T-helper 22 cell (primary cell): ENCODE data around the gene ACKR3.

Experiments
- DNase-seq: peaks from one replicate; pipeline ENCODE4 v3.0.0-alpha.2; 2020; ENCODE audit warnings: low read depth

The ACKR3 gene

GRCh38 chr2:236569573-236569973, at the start of gene ACKR3:
Gene ACKR3 (plus strand): TSS chr2:236569825. CDS start chr2:236580466, 10,641 bp downstream.
- DNase-seq = peak; percentile 60

DNA sequence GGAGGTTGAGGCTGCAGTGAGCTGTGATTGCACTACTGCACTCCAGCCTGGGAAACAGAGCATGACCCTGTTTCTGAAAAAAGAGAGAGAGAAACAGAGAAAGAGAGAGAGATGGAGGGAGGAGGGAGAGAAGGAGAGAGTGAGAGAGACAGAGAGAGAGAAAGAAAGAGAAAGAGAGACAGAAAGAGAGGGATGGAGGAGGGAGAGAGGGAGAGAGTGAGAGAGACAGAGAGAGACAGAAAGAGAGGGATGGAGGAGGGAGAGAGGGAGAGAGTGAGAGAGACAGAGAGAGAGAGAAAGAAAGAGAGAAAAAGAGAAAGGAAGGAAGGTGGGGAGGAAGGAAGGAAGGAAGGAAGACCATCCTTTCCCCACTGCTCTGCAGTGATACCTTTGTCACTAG, 48.1 kb upstream of the ACKR3 start:
- DNase-seq = no peak

DNA sequence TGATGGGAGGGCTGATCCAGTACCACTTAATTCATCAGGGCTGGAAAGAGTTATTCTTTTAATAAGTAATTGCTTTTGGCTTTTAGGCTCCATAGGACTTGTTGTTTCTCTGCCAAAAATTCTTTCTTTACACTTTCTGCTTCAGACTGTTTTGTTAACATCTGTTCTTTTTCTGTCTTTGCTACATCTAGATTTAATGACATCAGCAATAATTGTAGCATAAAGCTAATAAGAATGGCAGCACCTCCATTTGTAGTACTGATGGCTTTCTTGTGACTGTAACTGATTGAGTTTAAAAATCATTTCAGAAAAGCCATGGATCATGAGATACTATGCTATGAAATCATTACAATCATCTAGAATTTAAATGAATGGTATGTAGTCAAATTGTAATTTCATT, 46.4 kb upstream of the ACKR3 start:
- no peak for DNase-seq

DNA sequence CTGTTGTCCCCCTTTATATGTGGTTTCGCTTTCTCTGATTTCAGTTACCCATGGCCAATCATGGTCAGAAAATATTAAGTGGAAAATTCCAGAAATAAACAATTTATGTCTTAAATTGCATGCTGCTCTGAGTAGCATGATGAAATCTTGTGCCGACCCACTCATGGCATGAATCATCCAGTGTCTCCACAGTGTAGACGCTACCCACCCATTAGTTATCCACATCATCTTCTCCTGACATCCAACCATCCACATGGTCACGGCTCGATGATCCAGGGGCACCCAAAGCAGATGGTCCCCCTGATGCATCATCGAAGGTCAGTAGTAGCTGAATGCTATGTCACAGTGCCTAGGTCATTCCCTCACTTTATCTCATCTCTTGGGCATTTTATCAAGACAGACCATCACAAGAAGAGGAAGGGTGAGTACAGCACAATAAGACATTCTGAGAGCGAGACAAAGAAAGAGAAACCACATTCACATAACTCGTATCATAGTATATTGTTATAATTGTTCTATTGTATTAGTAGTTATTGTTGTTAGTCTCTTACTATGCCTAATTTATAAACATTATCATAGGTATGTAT, 44.1 kb upstream of the ACKR3 start:
- no peak for DNase-seq

- no peak for DNase-seq
These were observed 43.0 kb upstream of the ACKR3 start for GRCh38 chr2:236526455-236527158.

DNA sequence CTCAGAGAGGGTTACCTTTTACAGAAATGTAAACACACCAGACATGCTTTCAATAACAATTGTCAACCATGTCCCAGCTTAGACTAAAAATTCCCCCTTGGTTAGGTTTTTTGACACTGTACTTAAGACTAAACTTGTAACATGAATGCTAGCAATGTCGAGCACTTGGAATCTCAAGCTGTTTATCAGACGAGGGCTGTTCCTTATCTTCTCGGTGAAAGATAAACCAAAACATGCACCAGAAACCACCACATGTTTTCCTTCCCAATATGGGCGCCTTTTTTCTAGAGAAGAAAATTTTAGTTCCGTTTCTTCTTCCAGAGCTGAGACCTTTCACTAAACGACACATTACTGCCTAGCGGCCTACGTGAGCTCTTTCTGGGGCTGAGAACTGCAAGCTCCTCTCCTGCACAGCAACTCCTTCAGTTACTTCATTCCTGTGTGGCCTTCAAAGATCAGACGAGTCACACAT, 42.4 kb upstream of the ACKR3 start:
- no peak for DNase-seq

DNA sequence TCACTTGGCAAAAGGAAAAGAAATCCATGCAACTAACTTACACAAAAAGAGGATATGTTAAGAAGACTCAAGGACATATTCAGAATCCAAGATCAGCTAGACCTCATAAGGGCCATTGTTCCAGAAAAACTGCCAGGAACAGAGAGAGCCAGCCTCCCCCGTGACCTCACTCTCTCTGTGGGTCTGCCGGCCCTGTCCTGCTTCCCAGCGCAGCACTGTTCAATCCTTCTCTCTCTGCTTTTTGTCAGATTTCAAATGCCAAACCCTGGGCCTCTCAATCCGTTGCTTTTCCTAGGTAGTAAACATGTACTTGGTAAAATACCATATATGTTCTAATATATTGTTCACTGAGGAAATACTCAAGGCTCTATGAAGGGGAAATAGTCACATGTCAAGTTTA, 40.0 kb upstream of the ACKR3 start:
- no peak for DNase-seq

GRCh38 chr2:236530512-236530911, 39.1 kb upstream of the ACKR3 start:
- no peak for DNase-seq

GRCh38 chr2:236531195-236531594, 38.4 kb upstream of the ACKR3 start:
- DNase-seq = no peak

DNA sequence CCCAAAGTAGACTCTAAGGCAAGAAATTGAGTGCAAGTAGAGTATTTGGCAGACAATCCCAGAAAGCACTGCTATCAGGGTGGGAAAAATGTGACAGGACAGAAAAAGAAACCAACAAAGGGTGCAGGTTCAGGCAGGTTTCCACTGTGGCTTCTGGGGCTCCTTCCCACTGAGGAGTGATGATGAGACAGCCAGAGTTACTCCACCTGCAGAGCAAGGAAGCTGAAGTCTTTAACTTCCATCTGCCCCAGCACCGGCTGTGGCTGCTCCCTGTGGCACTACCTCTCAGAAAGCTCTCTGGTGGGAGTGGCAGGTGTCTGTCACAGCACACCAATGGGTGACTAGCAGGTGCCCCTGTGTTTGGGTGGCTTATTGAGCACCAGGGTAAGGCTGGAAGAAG, 37.6 kb upstream of the ACKR3 start:
- no peak for DNase-seq

DNA sequence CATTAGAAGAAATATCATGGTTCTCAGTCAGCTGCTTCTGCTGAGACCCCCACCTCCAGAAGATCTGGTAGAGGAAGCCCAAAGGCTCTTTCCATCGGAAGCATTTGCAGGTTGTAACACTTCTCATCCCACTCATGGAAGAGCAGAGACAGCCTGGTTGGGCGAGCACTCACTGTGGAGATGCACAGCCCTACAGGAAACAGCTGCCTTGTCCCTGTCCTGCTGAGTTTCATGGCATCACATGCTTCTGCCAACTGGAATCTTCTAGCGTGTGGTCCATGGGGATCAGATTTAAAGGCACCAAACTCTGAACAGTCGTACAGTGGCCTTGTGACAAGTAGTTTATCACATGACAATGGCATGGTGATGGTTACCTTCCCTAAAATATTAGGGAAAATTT, 36.3 kb upstream of the ACKR3 start:
- DNase-seq = no peak

- no peak for DNase-seq
These were observed 34.6 kb upstream of the ACKR3 start for GRCh38 chr2:236535024-236535423.

GRCh38 chr2:236536727-236537398, 32.8 kb upstream of the ACKR3 start:
- DNase-seq = peak; percentile 21

DNA sequence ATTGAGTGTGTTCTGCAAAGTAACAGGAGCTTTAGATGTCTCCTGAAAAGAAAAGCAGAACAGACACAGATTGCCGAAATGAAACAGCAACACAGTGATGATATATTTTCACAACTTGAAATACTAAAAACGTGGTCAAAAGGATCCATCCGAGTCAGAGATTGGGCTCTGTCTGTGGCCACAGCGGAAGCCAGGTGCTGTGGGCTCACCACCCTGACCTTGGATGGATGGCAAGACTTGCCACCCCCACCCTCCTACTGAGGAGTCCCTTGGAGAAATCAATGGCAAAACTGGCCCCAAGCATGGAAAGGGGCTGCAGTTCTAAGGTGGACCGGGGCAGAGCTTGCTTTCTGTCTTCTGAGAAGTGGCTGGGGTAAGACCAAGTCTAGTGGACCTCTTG, 31.4 kb upstream of the ACKR3 start:
- no peak for DNase-seq

DNA sequence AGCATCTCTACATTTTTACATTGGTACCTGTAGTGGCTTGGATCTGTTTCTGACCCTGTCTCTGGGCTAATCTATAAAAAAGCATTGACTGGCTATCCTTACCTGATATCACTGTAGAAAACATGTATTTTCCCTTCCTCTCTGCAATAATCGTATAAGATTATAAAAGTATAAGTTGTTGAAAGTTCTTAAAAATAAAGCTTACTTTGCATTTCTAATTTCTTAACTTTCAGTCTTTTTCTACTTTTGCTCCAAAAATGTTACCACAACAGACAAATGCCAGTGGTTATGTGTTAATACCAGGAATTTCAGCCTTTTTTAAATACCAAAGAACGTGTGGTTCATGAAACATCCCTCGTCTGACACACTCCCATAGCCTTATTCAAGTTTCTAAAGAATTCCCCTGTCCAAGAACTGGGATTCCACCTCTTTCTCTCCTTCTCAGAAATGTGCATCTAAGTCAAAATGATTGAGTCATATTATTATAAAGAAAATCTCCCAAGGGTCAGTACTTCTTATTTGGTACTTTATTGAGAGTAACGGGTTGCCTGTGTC, 28.5 kb upstream of the ACKR3 start:
- DNase-seq = no peak

DNA sequence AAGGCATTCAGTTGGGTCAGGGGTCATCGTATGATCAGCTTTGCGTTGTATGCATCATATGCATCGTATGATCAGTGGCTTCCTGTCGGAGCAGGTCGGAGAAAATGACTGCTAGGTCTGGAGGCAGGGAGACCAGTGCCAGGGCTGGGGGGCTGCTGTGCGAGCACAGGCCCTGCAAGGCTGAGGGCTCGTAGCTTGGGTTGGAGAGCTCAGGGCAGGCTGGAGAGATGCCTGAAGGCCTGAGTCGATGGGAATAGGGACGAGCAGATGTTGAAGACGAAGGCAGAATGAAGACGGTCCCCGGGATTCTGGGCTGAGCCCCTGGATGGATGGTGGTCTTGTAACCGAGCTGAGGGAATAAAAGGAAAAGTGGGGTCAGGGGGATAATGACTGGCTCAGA, 25.3 kb upstream of the ACKR3 start:
- no peak for DNase-seq

DNA sequence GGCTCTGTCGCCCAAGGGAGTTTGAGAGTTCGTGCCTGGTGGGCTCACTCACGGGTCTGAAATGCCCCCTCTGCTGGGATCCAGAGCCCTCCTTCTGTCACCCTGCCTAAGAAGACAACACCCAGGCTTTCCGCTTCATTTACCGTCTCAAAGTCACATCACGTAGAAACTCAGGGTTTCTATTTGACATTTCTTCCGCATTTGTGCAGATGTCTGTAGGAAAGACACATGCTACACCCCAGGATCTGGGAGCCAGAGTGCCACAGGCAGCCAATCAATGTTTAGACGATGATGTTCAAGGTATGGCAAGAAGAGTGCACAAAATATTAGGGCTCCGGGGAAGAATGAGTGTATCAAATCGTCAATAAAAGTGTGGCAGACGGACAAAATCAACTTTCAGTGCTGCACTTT, 24.4 kb upstream of the ACKR3 start:
- DNase-seq = no peak

DNA sequence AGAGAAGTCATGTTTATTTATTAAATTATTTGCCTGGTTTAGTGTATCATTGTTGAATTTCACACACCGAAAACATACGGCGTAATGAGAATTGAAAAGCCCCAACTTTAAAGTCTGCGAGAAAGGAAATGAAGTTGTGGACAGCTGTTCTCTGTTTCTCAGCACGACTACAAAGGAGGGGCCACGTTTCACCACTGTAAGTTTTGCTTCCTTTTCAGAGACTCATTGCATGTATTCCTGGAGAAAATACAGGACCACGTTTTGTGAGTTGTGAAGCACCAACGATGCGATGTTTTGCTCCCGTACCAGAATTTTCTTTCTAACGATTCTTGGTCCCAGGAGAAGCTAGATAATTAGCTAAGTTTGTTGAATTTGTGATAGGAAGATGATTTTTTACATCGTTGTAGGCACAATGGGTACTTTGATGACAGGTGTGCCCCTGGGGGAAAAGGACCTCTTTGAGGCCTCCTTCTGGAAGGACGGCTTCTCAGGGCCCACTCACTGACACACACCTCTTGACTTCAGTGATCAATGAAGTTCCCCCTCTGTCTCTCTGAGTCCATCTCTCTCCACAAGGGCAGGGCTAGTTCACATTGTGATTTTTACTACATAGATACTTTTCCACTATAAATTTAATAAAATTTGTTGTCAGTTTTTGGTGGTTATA, 23.7 kb upstream of the ACKR3 start:
- no peak for DNase-seq

- DNase-seq = no peak
These were observed 23.0 kb upstream of the ACKR3 start for GRCh38 chr2:236546561-236547002.

- DNase-seq = no peak
These were observed 21.9 kb upstream of the ACKR3 start for GRCh38 chr2:236547725-236548124.

DNA sequence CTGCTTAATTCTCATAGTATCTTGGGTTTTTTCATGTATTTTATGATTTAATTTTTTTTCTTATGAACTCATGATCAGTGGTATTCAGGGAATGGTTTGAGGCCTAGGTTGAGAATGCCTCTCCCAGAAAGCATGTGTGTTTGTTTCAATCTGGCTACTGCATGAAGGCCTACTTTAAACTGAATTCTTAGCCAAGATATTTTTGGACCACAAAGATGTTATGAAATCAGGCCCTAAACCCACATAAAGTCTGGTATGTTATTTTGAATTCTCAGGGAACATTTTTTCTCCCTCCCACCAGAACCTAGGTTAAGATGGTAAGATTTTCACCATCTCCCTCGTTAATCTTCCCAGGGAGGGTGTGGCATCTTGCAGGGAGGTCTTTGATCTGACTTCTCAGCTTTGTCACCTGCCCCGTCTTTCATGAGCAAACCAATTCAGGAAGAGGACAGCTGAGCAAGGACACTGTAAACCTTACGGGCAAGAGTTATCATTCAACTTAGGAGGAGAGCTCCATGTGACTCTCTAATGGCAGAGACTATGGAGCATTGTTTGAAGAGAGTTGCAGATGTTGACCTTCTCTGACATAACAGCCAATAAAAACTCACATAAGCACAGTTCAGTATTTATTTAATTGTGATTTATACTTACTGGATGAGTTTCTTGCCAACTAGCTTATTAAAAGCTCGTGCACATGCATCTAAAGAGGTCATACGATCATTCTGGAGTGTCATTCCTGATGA, 21.3 kb upstream of the ACKR3 start:
- no peak for DNase-seq

DNA sequence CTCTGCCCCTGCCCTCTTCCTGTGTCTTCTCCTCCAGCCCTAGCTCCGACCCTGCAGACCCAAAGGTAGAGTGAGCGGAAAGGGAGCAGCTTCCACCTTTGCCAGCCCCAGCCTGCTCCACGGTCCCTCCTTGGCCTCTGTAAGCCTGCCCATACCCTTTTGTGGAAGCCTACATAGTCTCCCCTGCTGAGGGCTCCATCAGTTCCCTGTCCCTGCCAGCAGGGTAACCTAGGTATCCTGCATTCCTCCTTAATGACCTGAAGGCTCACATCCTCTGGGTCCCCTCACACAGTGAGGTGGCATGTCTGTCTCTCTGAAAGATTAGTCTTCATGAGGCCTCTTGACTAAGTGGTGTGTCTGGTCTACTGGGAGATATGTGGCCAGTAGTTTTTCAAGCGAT, 20.5 kb upstream of the ACKR3 start:
- DNase-seq = no peak
